HG02798 (cell line): Measurements from ENCODE around the gene TP53I13.

ENCODE experiments used
- ATAC-seq: cut with Tn5 transposase; IDR thresholded peaks from one replicate; pipeline ENCODE4 v1.9.1; 2021; ENCODE audit warnings: mild to moderate bottlenecking; ENCODE audit not compliant: unreplicated experiment, poor library complexity

The TP53I13 gene

DNA sequence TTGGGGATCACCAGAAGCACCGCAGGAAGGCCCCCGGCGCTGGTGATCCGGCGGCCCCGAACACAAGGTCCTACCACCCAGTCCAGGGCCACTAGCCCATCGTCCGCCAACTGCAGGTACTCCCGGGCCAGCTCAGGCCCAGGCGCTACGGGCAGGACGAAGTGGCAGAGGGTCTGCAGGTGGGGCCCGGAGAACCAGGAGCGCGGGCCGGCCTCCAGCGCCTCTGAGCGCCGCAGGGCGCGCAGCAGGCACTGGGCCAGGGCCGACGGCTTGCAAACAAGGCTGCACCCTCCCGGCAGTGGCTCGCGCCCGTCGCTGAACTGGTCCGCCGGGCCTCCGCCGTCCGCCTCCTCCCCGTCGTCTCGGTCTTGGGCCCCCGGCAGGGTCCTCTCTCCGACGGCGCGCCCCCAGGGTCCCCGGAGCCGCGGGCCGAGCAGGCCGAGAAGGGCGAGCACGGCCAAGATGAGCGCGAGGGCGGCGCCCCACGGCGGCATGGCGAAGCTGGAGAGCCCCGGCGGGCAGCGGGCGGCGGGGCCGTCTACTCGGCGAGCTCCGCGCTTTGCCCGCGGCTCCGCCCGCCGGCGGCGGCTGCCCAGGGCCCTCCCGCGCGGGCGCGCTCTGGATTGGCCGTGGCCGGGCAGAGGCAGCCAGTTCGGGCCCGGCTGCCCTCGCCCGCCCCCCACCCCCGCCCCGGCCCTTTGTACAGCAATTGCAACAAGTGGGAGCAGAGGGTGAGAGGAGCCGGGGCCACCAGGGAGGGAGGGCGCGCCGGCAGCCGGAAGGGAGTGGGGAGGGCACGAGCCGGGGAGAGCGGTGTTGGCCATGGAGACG lies 1.8 kb upstream of the TP53I13 start, which contains the start of gene ABHD15:
ABHD15 (minus strand) TSS at position 565 of the 831 bp plus-strand sequence; CDS start at position 494, 71 bp downstream.
- peak; percentile 29 for ATAC-seq

DNA sequence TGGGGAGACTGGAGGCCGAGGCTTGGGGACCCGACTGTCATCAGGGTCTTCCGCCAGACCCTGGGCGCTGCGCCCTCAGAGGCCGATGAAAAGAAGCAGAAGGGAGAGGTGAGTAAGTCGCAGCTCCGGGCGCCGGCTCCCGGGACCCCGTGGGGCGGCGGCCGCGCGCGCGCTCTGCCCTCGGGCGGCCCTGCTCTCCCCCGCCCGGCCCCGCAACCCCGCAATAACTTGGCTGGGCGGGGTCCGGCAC lies 1.3 kb upstream of the TP53I13 start:
- ATAC-seq, result peak; percentile 8

- ATAC-seq, result peak; percentile 43
Observed at GRCh38 chr17:29567554-29568330, 759 bp upstream of the TP53I13 start.

- ATAC-seq, result no peak
Observed at GRCh38 chr17:29569245-29569950, 897 bp downstream of the TP53I13 start.

DNA sequence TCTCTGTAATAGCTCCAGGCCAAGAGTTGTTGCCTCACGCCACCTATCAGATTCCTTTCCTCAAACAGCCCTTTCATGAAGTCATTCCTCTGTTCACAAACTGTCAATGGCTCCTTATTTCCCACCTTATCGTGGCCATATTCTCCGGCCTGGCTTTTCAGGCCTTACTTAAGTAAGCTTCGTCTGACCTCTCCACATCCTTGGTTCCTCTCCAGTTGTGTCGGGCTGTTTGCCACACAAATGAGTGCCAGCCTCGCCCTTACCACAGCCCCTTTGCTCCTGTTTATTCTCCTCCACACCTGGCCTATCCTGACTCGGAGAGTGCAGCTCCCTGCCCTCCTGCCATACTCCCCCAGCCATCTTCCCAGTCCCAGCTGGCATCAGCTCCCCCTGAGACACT lies 2.0 kb downstream of the TP53I13 start:
- ATAC-seq, result no peak

DNA sequence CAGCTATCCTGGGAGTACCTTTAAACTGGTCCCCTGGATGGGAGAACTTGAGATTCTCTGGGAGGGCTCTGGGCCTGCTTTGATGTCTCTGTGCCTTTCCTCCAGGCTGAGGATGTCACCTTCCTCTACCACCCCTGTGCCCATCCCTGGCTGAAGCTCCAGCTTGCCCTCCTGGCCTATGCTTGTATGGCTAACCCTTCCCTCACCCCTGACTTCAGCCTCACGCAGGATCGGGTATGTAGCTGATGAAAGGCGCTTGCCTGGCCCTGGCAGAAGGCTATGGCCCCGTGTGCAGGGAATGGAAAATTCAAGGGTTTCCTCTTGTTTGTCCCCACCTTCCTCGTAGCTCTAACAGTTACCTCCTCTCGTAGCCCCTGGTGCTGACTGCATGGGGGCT lies 3.0 kb downstream of the TP53I13 start:
- ATAC-seq, result no peak

DNA sequence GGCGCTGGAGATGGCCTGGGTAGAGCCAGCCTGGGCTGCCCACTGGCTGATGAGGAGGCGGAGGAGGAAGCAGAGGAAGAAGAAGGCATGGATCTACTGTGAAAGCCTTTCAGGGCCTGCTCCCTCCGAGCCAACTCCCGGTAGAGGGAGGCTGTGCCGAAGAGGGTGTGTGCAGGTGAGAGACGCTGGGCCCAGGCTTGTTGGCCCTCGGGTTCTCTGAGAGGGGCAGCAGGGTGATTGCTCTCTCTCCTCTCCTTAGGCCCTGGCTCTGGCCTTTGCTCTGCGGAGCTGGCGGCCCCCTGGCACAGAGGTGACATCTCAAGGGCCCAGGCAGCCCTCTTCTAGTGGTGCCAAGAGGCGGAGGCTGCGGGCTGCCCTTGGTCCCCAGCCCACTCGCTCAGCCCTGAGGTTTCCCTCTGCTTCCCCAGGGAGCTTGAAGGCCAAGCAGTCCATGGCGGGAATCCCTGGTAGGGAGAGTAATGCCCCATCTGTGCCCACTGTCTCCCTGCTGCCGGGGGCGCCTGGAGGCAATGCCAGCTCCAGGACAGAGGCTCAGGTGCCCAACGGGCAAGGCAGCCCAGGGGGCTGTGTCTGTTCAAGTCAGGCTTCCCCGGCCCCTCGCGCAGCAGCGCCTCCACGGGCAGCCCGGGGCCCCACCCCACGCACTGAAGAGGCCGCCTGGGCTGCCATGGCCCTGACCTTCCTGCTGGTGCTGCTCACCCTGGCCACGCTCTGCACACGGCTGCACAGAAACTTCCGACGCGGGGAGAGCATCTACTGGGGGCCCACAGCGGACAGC lies 3.6 kb downstream of the TP53I13 start:
- ATAC-seq, result no peak

DNA sequence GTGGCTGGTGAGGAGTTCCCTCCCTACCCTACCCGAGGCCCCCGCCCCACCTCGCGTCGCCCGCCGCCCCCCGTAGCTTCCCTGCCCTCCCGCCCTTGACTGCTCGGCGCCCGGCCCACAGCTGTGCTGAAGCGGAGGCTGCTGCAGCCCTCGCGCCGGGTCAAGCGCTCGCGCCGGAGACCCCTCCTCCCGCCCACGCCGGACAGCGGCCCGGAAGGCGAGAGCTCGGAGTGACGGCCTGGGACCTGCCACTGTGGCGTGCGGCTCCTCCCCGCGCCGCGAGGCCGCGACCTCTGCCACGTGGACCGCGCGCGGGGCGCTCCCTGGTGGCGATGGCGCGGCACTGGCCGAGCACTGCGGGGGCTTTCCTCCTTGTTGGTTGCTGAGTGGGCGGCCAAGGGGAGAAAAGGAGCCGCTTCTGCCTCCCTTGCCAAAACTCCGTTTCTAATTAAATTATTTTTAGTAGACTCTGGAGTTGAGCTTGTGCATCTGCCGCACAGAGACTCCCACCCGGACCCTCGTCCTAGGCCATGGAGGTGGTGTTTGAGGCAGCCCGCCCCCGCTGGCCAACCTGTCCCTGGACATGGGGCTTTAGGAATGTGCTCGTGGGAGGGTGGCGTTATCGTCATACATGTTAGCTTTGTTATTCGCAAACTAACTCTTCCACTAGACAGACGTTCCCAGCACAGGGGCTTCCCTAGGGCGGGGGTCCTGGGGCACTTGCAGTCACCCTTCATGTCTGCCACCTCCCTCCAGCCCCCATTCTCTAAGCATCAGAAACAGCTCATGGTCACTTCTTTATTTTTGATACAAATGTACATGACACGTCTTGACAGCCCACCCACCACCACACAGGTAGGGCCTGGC lies 4.4 kb downstream of the TP53I13 start:
- ATAC-seq, result peak; percentile 46

DNA sequence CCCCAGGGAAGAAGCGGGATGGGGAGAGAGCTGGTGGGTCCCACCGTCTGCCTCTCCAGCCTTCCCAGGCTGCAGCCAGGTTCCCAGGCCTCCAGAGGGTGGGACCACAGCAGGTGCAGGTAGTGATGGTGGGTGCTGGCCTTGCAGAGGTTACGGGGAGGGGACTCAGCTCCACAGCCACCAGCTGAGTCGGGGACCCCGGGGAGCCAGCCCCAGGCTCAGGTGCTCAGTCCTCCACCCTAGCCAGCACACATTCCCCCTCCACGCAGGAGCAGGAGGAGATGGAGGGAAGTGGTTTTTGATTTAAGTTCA lies 5.0 kb downstream of the TP53I13 start:
- no peak for ATAC-seq

DNA sequence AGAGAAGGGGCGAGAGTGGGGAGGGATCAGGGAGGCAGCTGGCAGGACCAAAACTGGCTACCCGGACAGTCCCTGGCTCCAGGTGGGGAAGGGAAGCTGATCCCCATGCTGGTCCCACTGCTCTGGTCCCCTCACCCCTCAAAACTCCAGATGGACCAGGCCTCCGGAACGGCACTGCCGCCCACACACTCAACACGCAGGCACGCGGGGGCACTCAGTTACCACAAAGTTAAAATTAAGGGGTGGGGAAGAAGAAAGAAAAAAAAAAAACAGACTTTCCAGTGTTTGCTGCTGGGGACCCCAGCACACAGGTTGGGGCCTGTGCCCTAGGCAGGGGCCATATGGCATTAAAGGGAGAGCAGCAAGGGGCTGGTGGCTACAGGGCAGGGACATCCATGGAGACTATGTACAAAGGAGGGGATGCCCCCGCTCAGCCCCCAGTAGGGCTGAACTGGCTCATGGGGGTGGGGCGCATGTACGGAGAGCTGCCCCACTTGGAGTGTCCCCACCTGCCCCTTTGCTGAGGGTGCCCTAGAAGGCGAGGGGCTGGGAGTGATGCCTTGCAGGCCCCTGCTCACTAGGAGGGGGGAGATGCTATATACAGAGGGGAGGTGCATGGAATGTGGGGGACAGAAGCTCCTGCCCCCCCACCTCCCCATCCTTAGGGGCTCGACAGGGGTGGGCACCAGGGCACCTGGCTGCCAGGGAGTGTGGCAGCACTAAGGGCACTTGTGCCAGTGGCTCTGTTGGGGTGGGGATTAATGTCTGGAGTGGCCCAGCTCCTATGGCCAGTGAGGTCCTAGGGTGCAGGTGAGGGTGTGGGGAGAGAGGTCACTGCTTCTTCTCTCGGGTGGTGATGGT lies 5.6 kb downstream of the TP53I13 start:
- no peak for ATAC-seq

DNA sequence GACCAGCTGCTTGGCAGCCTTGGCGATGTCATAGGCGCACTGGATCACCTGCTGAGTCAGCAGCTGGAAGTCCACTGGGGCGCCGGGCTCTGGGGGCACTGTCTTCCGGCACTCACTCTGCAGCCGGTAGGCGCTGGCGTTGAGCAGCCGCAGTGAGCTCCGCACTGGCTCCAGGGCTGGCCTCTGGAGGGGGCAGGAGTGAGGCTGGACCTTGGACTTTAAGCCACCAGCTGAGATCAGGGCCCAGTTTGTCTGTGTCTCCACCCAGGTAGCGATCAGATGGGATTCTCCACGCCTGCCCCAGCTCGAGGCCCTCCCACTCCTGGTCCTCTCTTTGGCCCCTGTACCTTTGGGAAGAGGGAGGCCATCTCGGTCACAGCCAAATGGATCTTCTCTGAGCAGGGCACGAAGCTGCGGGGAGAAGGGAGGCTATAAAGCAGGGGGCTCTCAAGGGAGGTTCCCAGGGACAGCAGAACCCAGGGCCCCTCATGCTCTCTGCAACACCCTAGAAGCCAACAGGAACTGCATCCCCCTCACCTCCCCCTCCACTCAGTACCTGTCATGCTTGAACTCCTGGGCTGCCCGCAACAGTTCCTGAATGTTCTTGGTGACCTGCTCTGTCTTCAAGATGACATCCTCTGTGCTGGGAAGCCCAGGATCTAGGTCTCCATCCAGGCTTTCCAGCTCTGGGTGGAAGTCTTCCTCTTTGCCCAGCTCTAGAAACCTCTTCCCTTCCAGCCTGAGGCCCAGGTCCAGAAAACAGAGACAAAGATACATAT lies 6.4 kb downstream of the TP53I13 start:
- ATAC-seq, result no peak

DNA sequence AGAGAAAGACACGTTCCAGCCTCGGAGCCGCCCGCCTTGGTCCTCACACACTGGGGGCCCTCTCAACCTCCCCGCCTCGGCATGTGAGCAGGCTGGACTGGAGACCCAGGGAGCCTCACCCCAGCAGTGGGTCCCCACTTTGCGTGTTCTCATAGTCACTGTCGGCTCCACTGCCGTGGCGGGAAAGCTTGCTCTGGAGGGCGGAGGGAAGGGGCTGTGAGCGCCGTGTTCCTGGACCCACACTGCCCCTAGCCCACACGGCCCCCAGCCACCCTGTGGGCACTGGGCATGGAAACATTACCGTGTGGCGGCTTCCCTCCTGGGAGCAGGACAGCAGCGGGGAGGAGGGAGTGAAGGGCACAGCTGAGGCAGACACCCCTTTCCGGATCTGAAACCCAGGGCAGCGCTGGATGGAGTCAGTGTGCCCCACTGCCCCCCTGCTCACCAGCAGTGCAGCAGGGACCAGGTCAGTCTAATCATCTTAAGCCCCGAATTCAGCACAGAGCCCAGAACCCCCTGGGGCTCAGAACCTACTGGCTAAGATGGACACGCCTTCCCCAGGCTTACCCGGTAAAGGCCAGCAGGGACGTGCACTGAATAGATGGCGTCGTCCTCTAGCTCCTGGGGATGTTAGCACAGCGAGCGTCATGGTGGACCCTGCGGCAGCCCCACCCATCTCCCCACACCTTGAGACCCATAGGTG lies 7.2 kb downstream of the TP53I13 start:
- ATAC-seq, result no peak

DNA sequence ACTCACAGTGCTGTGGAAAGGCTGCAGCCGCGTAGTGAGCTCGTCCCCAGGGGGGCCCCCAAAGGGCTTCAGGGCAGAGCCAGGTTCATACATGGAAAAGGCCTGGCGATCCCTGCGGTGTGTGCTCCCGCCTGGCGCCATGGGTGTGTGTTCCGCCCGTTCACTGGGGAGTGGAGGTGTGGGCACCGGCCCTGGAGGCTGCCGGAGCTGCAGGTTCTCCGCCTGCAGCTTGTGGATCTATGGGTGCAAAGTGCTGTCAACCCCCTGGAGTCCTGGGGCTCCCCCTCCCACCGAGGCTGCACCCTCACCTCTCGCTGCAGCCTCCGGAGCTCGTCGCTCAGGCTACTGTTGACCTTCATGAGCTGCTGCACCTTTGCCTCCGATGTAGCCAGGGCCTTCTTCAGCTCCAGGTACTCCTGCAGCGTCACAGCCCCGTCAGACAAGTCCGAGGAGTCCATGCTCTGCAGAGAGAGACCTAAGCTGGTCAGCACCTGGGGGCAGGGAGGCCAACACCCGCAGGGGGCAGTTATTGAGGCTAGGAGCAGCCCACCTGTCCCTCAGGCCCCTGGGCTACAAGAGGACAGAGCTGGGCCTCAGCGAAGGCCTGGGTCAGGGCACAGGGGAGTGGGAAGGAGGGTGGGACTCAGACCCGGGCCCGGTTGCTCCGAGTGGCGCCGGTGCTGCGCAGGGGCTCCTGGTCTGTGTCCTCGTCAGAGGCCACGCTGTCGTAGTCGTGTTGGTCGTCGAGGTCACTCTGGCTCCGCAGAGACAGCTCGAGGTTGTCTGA lies 7.9 kb downstream of the TP53I13 start:
- ATAC-seq, result no peak

GRCh38 chr17:29577001-29577370 lies 8.5 kb downstream of the TP53I13 start:
- no peak for ATAC-seq

- no peak for ATAC-seq
Observed at GRCh38 chr17:29577385-29578211, 9.1 kb downstream of the TP53I13 start.
